Uterus (tissue), 4 donors: Measurements from ENCODE around the gene RGS1. TPM values are rescaled to one million over a fixed set of nuclear protein-coding genes. Genes with fewer than 3 reads are reported as not detected.
A peak's percentile ranks its signal among the peaks of the same experiment; 100 is the strongest.

Experiments used
- DNase-seq, 2 donors: peaks; one replicate each; pipeline ENCODE4 v3.0.0-alpha.2; 2019 to 2020
- H3K27ac ChIP-seq, 2 donors: fragments of 200-600 bp; sonication (generic); 1 replicate in 1 of 2; 2 replicates in 1 of 2; pipeline ENCODE4 v1.5.1; 2016 to 2018
- H3K27me3 ChIP-seq, 2 donors: fragments of 200-600 bp; sonication (generic); one replicate each; pipeline ENCODE4 v1.5.1; 2018 to 2019; ENCODE audit warnings: control low read depth in 1 of 2
- H3K36me3 ChIP-seq, 2 donors: fragments of 200-600 bp; sonication (generic); one replicate each; pipeline ENCODE4 v1.5.1; 2019; ENCODE audit warnings: control low read depth in 1 of 2
- H3K4me1 ChIP-seq, 2 donors: fragments of 200-600 bp; sonication (generic); one replicate each; pipeline ENCODE4 v1.5.1; 2018 to 2019; ENCODE audit warnings: control low read depth in 1 of 2
- H3K4me3 ChIP-seq, 2 donors: fragments of 200-600 bp; sonication (generic); 1 replicate in 1 of 2; 2 replicates in 1 of 2; pipeline ENCODE4 v1.5.1; 2018 to 2019; ENCODE audit warnings: mild to moderate bottlenecking in 1 of 2
- H3K9me3 ChIP-seq, 2 donors: fragments of 200-600 bp; sonication (generic); one replicate each; pipeline ENCODE4 v1.5.1; 2019; ENCODE audit warnings: control low read depth in 1 of 2
- CTCF ChIP-seq, 4 experiments: fragments of 200-600 bp in 2 of 4; fragments of 450-650 bp in 2 of 4; sonication (generic) in 2 of 4; IDR thresholded peaks; one replicate each; pipeline ENCODE4 v1.5.1; 2016 to 2019; ENCODE audit warnings: antibody characterized with exemption in 4 of 4, mild to moderate bottlenecking in 2 of 4, moderate library complexity in 1 of 4
- POLR2A ChIP-seq, 2 donors: fragments of 450-650 bp; IDR thresholded peaks; one replicate each; pipeline ENCODE4 v1.6.1; 2016; ENCODE audit warnings: antibody characterized with exemption in 2 of 2, mild to moderate bottlenecking in 1 of 2, moderate library complexity in 1 of 2
- intact Hi-C: fragments of 100-400 bp; cut with DNase I; formaldehyde crosslinking; loops from one replicate; pipeline ENCODE4 v1.15.1; 2023; ENCODE audit warnings: low total_unique reads
- total RNA-seq, 4 donors: library from RNA; depleted of rRNA in 3 of 4; stranded (reverse); fragments of >200 nt in 3 of 4; gene quantifications; one replicate each; pipeline versions ENCODE4 v1.1.0 to v1.2.4, GENCODE V29; 2014 to 2023
- donor health status: DM: yes; HTN: yes; CAD: no.

RGS1 gene
- total RNA-seq, 4 donors from 2014 or later, result 10.7 to 31.5 (median 23.7) TPM

- intact Hi-C loops, result no loop called here
- H3K27ac ChIP-seq, result peak overlapping the region; percentile 81 to 85
- H3K4me3 ChIP-seq, result no peak overlapping the region
- DNase-seq, result no peak
- no peaks in the 10 kb centered on the region for H3K36me3 ChIP-seq
- H3K4me1 ChIP-seq, result peaks cover 0 to 9% of the 10 kb centered on the region in 2 donors
- TF ChIP-seq POLR2A (IDR thresholded peaks at IDR 0.05), result no peak
- TF ChIP-seq CTCF (IDR thresholded peaks at IDR 0.05), result no peak
- H3K27me3 ChIP-seq, result no peaks in the 10 kb centered on the region
- no peaks in the 10 kb centered on the region for H3K9me3 ChIP-seq
These were observed 36.9 kb upstream of the RGS1 start for GRCh38 chr1:192538407-192539296.

DNA sequence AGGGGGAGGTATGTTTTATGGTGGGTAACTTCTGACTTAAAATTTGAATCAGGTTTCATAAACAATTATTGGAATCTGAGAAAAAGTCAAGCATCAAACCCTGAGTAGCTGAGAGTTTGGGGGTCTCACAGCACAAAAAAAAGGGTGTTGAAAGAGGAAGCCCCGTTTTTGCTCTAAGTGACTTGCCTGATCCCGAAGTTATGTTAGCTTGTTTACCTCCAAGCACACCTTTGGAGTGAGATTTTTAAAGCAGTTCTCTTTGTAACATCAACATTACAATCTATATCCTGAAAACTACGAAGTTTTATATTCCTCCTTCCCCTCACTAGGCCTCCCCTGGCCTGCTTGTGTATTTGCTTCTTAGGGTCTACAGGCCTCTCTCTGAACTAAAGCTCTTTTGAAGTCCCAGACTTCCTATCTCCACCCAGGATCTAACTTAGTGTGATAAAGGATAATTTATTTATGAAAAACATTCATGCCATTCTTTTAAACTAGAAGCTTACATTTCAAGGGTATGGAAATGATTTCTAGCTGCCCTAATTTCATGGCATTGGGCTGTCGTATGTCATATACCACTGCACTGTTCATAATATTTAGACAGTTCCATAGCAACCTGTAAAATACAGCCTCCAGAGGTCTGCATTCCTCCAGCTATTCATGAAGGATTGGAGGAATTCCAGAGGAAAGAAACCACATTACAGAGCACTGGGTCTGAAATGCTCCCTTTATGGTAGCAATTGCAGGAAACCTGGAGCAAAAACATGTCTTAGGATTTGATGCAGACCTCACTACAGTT lies 36.1 kb upstream of the RGS1 start:
- no peaks in the 10 kb centered on the region for H3K9me3 ChIP-seq
- no peaks in the 10 kb centered on the region for H3K36me3 ChIP-seq
- intact Hi-C loops, result no loop called here
- no peaks in the 10 kb centered on the region for H3K27me3 ChIP-seq
- peak in 1 of 2 donors; percentile 24 for DNase-seq
- no peak for TF ChIP-seq POLR2A (IDR thresholded peaks at IDR 0.05)
- TF ChIP-seq CTCF (IDR thresholded peaks at IDR 0.05), result no peak
- peak overlapping the region; percentile 81 to 85 for H3K27ac ChIP-seq
- no peak overlapping the region for H3K4me3 ChIP-seq
- H3K4me1 ChIP-seq, result peaks cover 0 to 9% of the 10 kb centered on the region in 2 donors

- Histone ChIP-seq H3K36me3 (no peaks in the 10 kb centered on the region), H3K4me1 (peaks cover 0 to 9% of the 10 kb centered on the region in 2 donors), H3K27ac (no peak overlapping the region), H3K9me3 (no peaks in the 10 kb centered on the region), H3K4me3 (no peak overlapping the region), H3K27me3 (no peaks in the 10 kb centered on the region)
- intact Hi-C loops, result no loop called here
- DNase-seq, result no peak
- TF ChIP-seq POLR2A (IDR thresholded peaks at IDR 0.05) (no peak), CTCF (IDR thresholded peaks at IDR 0.05) (no peak)
These were observed 32.1 kb upstream of the RGS1 start for GRCh38 chr1:192543445-192543844.

GRCh38 chr1:192545896-192546521 lies 29.6 kb upstream of the RGS1 start:
- DNase-seq, result no peak
- TF ChIP-seq POLR2A (IDR thresholded peaks at IDR 0.05), result no peak
- TF ChIP-seq CTCF (IDR thresholded peaks at IDR 0.05), result no peak
- Histone ChIP-seq H3K27ac (no peak overlapping the region), H3K9me3 (no peaks in the 10 kb centered on the region), H3K36me3 (no peaks in the 10 kb centered on the region), H3K4me1 (no peaks in the 10 kb centered on the region), H3K4me3 (no peak overlapping the region), H3K27me3 (no peaks in the 10 kb centered on the region)
- intact Hi-C loops, result no loop called here
